HG03039 (cell line): ENCODE data around the gene ATP9B.

Experiments used
- ATAC-seq: cut with Tn5 transposase; IDR thresholded peaks from one replicate; pipeline ENCODE4 v1.9.1; 2021; ENCODE audit warnings: mild to moderate bottlenecking, moderate library complexity; ENCODE audit not compliant: unreplicated experiment

ATP9B gene

GRCh38 chr18:79423211-79424007, 354.2 kb downstream of the ATP9B start:
- no peak for ATAC-seq

- no peak for ATAC-seq
Observed at GRCh38 chr18:79424008-79424565, 354.9 kb downstream of the ATP9B start.

- no peak for ATAC-seq
Observed at GRCh38 chr18:79424880-79425568, 355.8 kb downstream of the ATP9B start.

- ATAC-seq: no peak
Observed at GRCh38 chr18:79425569-79425886, 356.3 kb downstream of the ATP9B start.

- no peak for ATAC-seq
Observed at GRCh38 chr18:79426376-79427300, 357.4 kb downstream of the ATP9B start.

GRCh38 chr18:79427368-79428225, 358.4 kb downstream of the ATP9B start:
- ATAC-seq: no peak
